Activated B cell treated with CpG ODN at 0.5 μM for 24 hours (primary cell): ENCODE measurements around the gene PTPN14. TPM values are rescaled to one million over a fixed set of nuclear protein-coding genes. Genes with fewer than 3 reads are reported as not detected.
"Not testable (repeated sequence)": the region's sequence is repeated elsewhere in the genome, so short reads cannot be mapped to it uniquely, and the experiment has no call there.

Experiments
- ATAC-seq: fragments of 200-7000 bp; cut with Tn5 transposase; one replicate; pipeline ENCODE4 v1.10.0; 2021; ENCODE audit warnings: low read depth, mild to moderate bottlenecking, moderate library complexity
- CTCF ChIA-PET: fragments of 350-600 bp; sonication (Branson Sonifier 250); formaldehyde crosslinking; loops from one replicate; lab custom pipeline; 2021; ENCODE audit warnings: antibody characterized with exemption; lab: Charles Lee
- POLR2A ChIA-PET: fragments of 350-600 bp; sonication (Branson Sonifier 250); formaldehyde crosslinking; loops from one replicate; lab custom pipeline; 2021; ENCODE audit warnings: antibody characterized with exemption; lab: Charles Lee
- DNase-seq: peaks from one replicate; pipeline ENCODE4 v3.0.0; 2022
- H3K27ac Mint-ChIP-seq: one replicate; pipeline ENCODE4 v1.8.0; 2020; ENCODE audit warnings: mixed read lengths
- H3K27me3 Mint-ChIP-seq: one replicate; pipeline ENCODE4 v1.8.0; 2021; ENCODE audit warnings: mixed read lengths
- H3K36me3 Mint-ChIP-seq: one replicate; pipeline ENCODE4 v1.8.0; 2021; ENCODE audit warnings: low read depth, mixed read lengths
- H3K4me1 Mint-ChIP-seq: one replicate; pipeline ENCODE4 v1.8.0; 2021; ENCODE audit warnings: mixed read lengths
- H3K4me3 Mint-ChIP-seq: one replicate; pipeline ENCODE4 v1.8.0; 2020; ENCODE audit warnings: mild to moderate bottlenecking, mixed read lengths
- H3K9me3 Mint-ChIP-seq: one replicate; pipeline ENCODE4 v1.8.0; 2020; ENCODE audit warnings: mixed read lengths
- CTCF ChIP-seq: fragments of 200-600 bp; IDR thresholded peaks from one replicate; pipeline ENCODE4 v1.8.0; 2022; ENCODE audit warnings: antibody characterized with exemption, mild to moderate bottlenecking
- intact Hi-C: fragments of 100-400 bp; cut with micrococcal nuclease; formaldehyde crosslinking; loops from one replicate; pipeline ENCODE4 v1.15.1; 2024
- total RNA-seq: library from RNA; stranded (reverse); gene quantifications from 2 replicates; pipeline ENCODE4 v1.2.3, GENCODE V29; 2022

PTPN14 gene
- total RNA-seq, 1 donor from 2014 or later, result not detected

- no peak overlapping the region for H3K27ac Mint-ChIP-seq
- no peak overlapping the region for H3K4me3 Mint-ChIP-seq
- H3K27me3 Mint-ChIP-seq, result peaks cover 5% of the 10 kb centered on the region
- peaks cover 3% of the 10 kb centered on the region for H3K4me1 Mint-ChIP-seq
- intact Hi-C loops, result no loop called here
- peaks cover 1% of the 10 kb centered on the region for H3K9me3 Mint-ChIP-seq
- ATAC-seq (no peak), DNase-seq (no peak)
- POLR2A ChIA-PET, result no interaction called here
- H3K36me3 Mint-ChIP-seq, result no peaks in the 10 kb centered on the region
- CTCF ChIA-PET, result interaction anchor here (3.2 kb wide), 1 partner anchor 251 kb away, joined by 23 read pairs; no protein-coding TSS in a partner anchor
- TF ChIP-seq CTCF, result no peak
Measured at GRCh38 chr1:214583113-214583512, 31.7 kb upstream of the PTPN14 start.

GRCh38 chr1:214582289-214582891 lies 31.0 kb upstream of the PTPN14 start:
- Mint-ChIP-seq H3K36me3 (no peaks in the 10 kb centered on the region), H3K27me3 (peaks cover 5% of the 10 kb centered on the region), H3K4me1 (peaks cover 3% of the 10 kb centered on the region), H3K4me3 (no peak overlapping the region), H3K9me3 (peaks cover 8% of the 10 kb centered on the region), H3K27ac (no peak overlapping the region)
- DNase-seq, result no peak
- ChIA-PET POLR2A (no interaction called here), CTCF (interaction anchor here (0.9 kb wide), 1 partner anchor 287 kb away, joined by 3 read pairs; no protein-coding TSS in a partner anchor)
- ATAC-seq, result no peak
- intact Hi-C loops, result no loop called here
- no peak for TF ChIP-seq CTCF

GRCh38 chr1:214581785-214582184 lies 30.4 kb upstream of the PTPN14 start:
- peaks cover 3% of the 10 kb centered on the region for H3K4me1 Mint-ChIP-seq
- H3K27ac Mint-ChIP-seq, result no peak overlapping the region
- ChIA-PET POLR2A (no interaction called here), CTCF (interaction anchor here (0.9 to 1.4 kb wide), 2 partner anchors 250 to 287 kb away, joined by 3 to 4 read pairs; no protein-coding TSS in a partner anchor)
- peaks cover 5% of the 10 kb centered on the region for H3K27me3 Mint-ChIP-seq
- DNase-seq, result no peak
- TF ChIP-seq CTCF, result no peak
- no peak for ATAC-seq
- H3K4me3 Mint-ChIP-seq, result no peak overlapping the region
- H3K9me3 Mint-ChIP-seq, result peaks cover 11% of the 10 kb centered on the region
- intact Hi-C loops, result no loop called here
- H3K36me3 Mint-ChIP-seq, result no peaks in the 10 kb centered on the region

- Mint-ChIP-seq H3K9me3 (peaks cover 27% of the 10 kb centered on the region), H3K4me3 (no peak overlapping the region), H3K4me1 (peaks cover 3% of the 10 kb centered on the region), H3K36me3 (peaks cover 6% of the 10 kb centered on the region), H3K27ac (no peak overlapping the region), H3K27me3 (peaks cover 3% of the 10 kb centered on the region)
- TF ChIP-seq CTCF, result no peak
- ATAC-seq (no peak), DNase-seq (no peak)
- intact Hi-C loops, result no loop called here
- ChIA-PET CTCF (no interaction called here), POLR2A (no interaction called here)
Measured at GRCh38 chr1:214579183-214579582, 27.8 kb upstream of the PTPN14 start.

GRCh38 chr1:214576120-214576519 lies 24.7 kb upstream of the PTPN14 start:
- DNase-seq, H3K27ac Mint-ChIP-seq, ATAC-seq, H3K4me3 Mint-ChIP-seq, intact Hi-C loops, CTCF ChIA-PET, POLR2A ChIA-PET, H3K36me3 Mint-ChIP-seq, H3K4me1 Mint-ChIP-seq, H3K27me3 Mint-ChIP-seq: not testable (repeated sequence)
- H3K9me3 Mint-ChIP-seq, result peaks cover 27% of the 10 kb centered on the region
